Activated CD4-positive, CD25-positive, alpha-beta regulatory T cell treated with anti-CD3 and anti-CD28 coated beads, Interleukin-2, amount 50 U/mL, for 16 hours (primary cell): ENCODE results near the gene ATP6AP1.

ENCODE experiments used
- DNase-seq: peaks from one replicate; pipeline ENCODE4 v3.0.0-alpha.2; 2020; ENCODE audit warnings: low read depth, low spot score

The ATP6AP1 gene

DNA sequence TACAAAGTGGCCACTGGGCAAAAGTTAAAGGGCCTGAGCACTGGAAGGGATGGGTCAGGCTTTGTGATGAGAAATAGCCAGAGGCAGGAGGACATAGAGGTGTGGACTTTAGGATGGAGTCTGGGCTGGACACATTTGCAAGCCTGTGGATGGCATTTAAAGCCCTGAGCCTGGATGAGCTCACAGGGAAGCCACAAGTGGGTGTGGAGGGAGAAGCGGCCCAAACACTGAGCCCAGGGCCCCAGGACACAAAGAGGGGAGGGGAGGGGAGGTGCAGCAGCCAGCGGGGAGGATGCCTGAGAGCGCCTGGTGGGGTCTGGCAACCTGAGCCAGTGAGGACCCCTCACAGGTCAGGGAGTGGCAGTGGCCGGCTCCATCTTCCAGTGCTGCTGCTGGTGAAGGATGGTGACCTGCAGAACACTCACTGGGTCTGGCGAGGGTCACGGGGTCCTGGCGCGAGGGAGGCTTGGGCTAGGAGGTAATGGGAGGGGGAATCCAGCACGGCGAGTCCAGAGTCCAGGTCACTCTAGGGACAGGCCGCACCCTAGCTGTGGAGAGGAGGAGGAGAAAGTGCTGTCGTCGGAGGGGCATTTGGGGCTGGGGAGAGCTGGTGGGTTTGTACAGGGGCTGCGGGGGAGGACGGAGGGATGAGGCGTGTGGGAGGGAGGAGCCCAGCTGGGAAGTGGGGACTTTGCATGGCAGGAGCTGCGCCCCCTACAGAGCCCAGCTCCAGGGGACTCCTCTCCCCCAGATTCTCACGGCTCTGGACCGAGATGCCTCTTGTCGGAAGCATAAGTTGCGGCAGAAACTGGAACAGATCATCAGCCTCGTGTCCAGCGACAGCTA lies 43.6 kb downstream of the ATP6AP1 start:
- no peak for DNase-seq

GRCh38 chrX:154472685-154473632 lies 44.5 kb downstream of the ATP6AP1 start:
- no peak for DNase-seq

DNA sequence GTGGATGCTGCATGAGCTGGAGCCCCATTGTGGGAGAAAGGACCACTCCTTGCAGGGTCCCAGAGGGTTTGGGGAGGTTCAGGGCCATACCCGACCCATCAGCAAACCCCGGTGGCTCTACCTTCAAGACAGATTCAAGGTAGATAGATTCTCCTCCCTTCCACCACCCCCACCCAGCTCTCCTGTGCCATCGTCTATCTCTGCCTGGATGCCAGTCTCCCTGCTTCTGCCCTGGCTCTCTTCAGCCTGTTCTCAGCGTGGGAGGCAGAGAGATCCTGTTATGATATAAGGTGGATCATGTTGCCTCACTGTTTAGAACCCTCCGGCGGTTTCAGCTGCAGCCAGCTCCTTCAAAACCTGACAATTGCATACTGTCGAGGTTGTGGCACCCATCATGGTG lies 45.2 kb downstream of the ATP6AP1 start:
- DNase-seq = no peak

- DNase-seq = no peak
Measured at GRCh38 chrX:154476821-154477220, 48.3 kb downstream of the ATP6AP1 start.

- DNase-seq = no peak
Measured at GRCh38 chrX:154477891-154478477, 49.5 kb downstream of the ATP6AP1 start.

- DNase-seq = peak; percentile 84
Measured at GRCh38 chrX:154478728-154479622, 50.5 kb downstream of the ATP6AP1 start, which contains the start of gene LAGE3. LAGE3 (minus strand) TSS chrX:154479281; CDS start chrX:154478915, 366 bp downstream.

GRCh38 chrX:154481195-154481594 lies 52.7 kb downstream of the ATP6AP1 start:
- no peak for DNase-seq

- DNase-seq = no peak
Measured at GRCh38 chrX:154481911-154482601, 53.6 kb downstream of the ATP6AP1 start.

- DNase-seq = no peak
Measured at GRCh38 chrX:154482786-154483185, 54.3 kb downstream of the ATP6AP1 start.

DNA sequence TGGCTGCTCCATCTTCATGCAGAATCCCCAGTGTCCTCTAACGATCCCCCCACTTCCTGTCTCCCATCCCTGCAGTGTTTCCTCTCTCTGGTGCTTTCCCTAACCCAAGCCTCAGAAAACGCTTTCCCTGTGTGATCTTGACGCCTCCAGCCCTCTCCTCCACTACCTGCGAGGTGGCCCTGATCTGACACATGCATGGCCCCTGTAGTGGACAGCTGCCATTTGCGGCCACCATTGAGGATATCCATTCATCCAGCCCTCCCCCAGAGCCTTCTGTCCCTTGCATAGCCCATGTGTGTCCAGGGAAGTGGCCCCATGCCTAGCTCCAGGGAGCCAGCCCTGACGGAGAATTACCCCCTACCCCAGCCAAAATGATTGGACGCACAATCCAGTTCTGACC lies 54.8 kb downstream of the ATP6AP1 start:
- no peak for DNase-seq

GRCh38 chrX:154484255-154485149 lies 56.0 kb downstream of the ATP6AP1 start:
- DNase-seq = no peak

DNA sequence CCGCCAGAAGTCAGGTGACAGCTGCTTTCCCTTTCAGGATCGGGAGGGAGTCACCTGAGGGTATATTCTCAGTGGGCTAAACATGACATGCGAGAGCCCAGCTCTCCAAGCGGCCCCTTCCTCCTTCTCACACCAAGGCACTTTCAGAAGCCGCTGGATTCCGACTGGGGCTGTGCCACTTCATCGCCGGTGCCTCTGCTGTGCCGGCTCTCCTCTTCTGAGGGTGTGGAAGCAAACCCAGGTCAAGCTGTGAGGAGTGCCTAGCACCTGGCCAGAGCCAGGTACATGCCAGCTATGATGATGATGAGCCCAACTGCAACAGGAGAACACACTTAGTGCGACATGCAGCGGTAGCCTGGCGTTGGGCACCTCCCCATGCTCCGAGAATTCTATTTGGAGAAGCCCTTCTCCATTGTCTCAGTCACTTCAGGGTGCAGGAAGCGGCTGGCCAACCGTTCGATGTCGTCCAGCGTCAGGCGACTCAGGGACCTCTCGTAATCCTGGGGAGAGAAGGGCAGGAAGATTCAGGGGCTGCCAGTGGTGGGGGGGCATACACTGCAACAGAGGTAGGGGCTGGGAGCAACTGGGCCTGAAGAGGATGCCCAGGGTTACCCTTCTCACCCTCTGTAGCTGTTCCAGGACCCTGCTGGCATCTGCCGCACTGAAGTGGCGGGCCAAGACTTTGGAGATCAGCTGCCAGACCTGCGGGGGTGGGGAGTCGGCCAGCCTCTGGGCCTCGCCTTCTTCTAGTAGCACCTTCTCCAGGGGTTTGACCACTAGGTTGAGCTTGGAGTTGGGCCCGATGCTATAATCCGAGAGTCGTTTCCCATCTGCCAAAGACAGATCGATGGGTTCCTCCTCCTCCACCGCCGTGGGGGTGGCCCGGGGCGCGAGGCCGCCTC lies 56.9 kb downstream of the ATP6AP1 start:
- no peak for DNase-seq

GRCh38 chrX:154486052-154486395 lies 57.5 kb downstream of the ATP6AP1 start:
- no peak for DNase-seq
